ENCODE results near the gene CCDC197.

Gene CCDC197

DNA sequence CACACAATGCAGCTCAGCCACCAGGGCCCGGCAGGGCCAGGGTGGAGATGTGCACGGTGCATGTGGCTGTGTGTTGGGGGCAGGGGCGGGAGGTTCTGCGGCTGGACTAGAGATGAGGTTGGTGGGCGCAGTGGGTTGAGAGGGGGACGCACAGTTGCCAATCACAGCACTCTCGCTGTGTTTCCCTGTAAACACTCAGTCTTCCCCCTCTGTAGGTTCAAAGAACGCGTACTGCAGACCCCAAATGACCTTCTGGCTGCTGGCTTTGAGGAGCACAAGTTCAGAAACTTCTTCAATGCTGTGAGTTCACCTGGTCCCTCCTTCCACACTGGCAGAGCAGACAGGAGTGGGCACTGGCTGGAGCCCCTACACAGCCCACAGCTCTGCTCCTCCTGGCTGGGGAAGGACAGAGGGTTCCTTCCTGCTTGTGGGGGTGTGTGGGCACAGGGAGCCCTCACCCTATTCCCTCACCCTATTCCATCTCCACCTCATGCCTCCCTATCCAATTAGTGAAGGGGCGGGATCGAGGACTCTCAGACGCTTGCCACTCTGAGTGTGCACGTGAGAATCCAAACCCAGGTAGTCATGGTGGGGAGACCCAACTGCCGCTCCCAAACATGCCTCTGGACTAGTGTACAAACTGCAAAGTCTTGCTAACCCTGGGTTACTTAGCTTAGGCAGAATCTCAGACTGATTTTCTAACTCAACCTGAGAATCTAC is 46.8 kb downstream of the CCDC197 start:
- TF ChIP-seq, protein P1, sequence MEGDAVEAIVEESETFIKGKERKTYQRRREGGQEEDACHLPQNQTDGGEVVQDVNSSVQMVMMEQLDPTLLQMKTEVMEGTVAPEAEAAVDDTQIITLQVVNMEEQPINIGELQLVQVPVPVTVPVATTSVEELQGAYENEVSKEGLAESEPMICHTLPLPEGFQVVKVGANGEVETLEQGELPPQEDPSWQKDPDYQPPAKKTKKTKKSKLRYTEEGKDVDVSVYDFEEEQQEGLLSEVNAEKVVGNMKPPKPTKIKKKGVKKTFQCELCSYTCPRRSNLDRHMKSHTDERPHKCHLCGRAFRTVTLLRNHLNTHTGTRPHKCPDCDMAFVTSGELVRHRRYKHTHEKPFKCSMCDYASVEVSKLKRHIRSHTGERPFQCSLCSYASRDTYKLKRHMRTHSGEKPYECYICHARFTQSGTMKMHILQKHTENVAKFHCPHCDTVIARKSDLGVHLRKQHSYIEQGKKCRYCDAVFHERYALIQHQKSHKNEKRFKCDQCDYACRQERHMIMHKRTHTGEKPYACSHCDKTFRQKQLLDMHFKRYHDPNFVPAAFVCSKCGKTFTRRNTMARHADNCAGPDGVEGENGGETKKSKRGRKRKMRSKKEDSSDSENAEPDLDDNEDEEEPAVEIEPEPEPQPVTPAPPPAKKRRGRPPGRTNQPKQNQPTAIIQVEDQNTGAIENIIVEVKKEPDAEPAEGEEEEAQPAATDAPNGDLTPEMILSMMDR (IDR thresholded peaks at IDR 0.05) = no peak
- TF ChIP-seq ZFX (IDR thresholded peaks at IDR 0.05; ENCODE audit: borderline replicate concordance) = no peak
- no peak overlapping the region for H3K27ac ChIP-seq

DNA sequence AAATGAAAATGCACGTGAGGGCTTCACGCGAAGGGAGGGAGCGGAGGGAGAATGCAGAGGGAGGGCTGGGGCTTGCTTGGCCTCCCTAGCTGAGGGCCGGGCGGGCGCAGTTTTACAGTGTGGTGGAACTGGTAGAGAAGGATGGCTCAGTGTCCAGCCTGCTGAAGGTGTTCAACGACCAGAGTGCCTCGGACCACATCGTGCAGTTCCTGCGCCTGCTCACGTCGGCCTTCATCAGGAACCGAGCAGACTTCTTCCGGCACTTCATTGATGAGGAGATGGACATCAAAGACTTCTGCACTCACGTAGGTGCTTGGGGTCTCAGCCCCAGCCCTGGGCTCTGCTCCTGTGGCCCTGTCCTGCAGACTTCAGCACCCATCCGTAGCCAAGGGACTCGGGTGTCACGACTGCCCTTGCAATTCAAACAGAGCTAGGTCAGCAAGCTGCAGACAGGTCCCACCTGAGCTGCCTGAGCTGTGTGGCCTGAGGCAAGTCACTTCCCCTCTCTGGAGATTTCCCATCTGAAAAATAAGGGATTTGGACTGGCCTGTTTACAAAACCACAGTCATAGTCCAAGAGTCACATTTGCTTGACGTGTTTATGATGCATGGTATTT is 47.5 kb downstream of the CCDC197 start:
- TF ChIP-seq, protein P1 (IDR thresholded peaks at IDR 0.05) = no peak
- no peak for TF ChIP-seq ZFX (IDR thresholded peaks at IDR 0.05; ENCODE audit: borderline replicate concordance)
- no peak overlapping the region for H3K27ac ChIP-seq

- no peak for TF ChIP-seq ZFX (IDR thresholded peaks at IDR 0.05; ENCODE audit: borderline replicate concordance)
- TF ChIP-seq, protein P1 (IDR thresholded peaks at IDR 0.05) = no peak
These were observed 48.0 kb downstream of the CCDC197 start for GRCh38 chr14:94045101-94045500.

GRCh38 chr14:94045563-94046345 is 48.7 kb downstream of the CCDC197 start:
- TF ChIP-seq ZFX (IDR thresholded peaks at IDR 0.05; ENCODE audit: borderline replicate concordance) = no peak
- TF ChIP-seq, protein P1 (IDR thresholded peaks at IDR 0.05) = no peak
- H3K27ac ChIP-seq = no peak overlapping the region

More at GRCh38 chr14:94045101-94045500, 48.0 kb downstream of the CCDC197 start:
- H3K27ac ChIP-seq = no peak overlapping the region

- H3K27ac ChIP-seq = no peak overlapping the region
- no peak for TF ChIP-seq ZFX (IDR thresholded peaks at IDR 0.05; ENCODE audit: borderline replicate concordance)
- TF ChIP-seq, protein P1 (IDR thresholded peaks at IDR 0.05) = no peak
These were observed 49.7 kb downstream of the CCDC197 start for GRCh38 chr14:94046696-94047250.

- H3K27ac ChIP-seq = no peak overlapping the region
- TF ChIP-seq, protein P1 (IDR thresholded peaks at IDR 0.05) = no peak
- no peak for TF ChIP-seq ZFX (IDR thresholded peaks at IDR 0.05; ENCODE audit: borderline replicate concordance)
These were observed 50.5 kb downstream of the CCDC197 start for GRCh38 chr14:94047581-94047980.

Measured in 22Rv1 (cell line).